Mucosa of stomach (tissue), 1 donor: ENCODE data around the gene GJB6.

Source experiments
- H3K27me3 ChIP-seq: one replicate; pipeline ENCODE4 v1.7.0; 2013; ENCODE audit warnings: mild to moderate bottlenecking, low read length; ENCODE audit not compliant: control insufficient read depth, insufficient read depth
- H3K36me3 ChIP-seq: one replicate; pipeline ENCODE4 v1.7.0; 2013; ENCODE audit warnings: low read length; ENCODE audit not compliant: control insufficient read depth, insufficient read depth
- H3K4me1 ChIP-seq: one replicate; pipeline ENCODE4 v1.7.0; 2013; ENCODE audit warnings: mild to moderate bottlenecking, low read length; ENCODE audit not compliant: control insufficient read depth, insufficient read depth
- H3K4me3 ChIP-seq: one replicate; pipeline ENCODE4 v1.7.0; 2013; ENCODE audit warnings: low read length
- H3K9ac ChIP-seq: one replicate; pipeline ENCODE4 v1.7.0; 2013; ENCODE audit warnings: mild to moderate bottlenecking, low read length, moderate library complexity
- H3K9me3 ChIP-seq: one replicate; pipeline ENCODE4 v1.7.0; 2013; ENCODE audit warnings: mild to moderate bottlenecking, low read length, moderate library complexity; ENCODE audit not compliant: control insufficient read depth
- donor health status: Pancreatic carcinoma.

The GJB6 gene

DNA sequence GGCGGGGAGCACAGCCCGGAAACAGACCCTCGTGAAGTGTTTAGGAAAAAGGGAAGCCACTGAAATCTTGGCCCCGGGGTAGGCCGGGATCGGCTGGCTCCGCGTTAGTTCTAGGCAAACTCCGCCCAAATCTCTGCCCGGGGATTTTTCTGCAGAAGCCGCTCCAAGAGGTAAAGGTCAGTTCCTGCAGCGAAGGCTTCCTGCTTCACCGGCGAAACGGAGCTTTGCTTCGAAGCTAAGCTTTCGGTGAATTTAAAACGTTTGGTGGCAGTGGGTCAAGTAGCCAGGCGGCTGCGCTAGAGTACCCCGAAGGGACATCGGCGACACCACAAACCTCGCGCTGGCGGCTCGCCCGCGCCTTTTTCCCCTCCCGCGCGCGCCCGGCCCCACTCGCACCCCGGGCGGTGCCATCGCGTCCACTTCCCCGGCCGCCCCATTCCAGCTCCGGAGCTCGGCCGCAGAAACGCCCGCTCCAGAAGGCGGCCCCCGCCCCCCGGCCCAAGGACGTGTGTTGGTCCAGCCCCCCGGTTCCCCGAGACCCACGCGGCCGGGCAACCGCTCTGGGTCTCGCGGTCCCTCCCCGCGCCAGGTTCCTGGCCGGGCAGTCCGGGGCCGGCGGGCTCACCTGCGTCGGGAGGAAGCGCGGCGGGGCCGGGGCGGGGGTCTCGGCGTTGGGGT lies 39.8 kb downstream of the GJB6 start:
- peak overlapping the region; percentile 40 for H3K9ac ChIP-seq
- H3K27me3 ChIP-seq = peaks cover 33% of the 10 kb centered on the region
- H3K4me1 ChIP-seq = peaks cover 20% of the 10 kb centered on the region
- H3K9me3 ChIP-seq = no peaks in the 10 kb centered on the region
- no peaks in the 10 kb centered on the region for H3K36me3 ChIP-seq
- H3K4me3 ChIP-seq = peak overlapping the region; percentile 23

GRCh38 chr13:20191311-20192157 lies 40.6 kb downstream of the GJB6 start:
- Histone ChIP-seq H3K9me3 (no peaks in the 10 kb centered on the region), H3K36me3 (no peaks in the 10 kb centered on the region), H3K27me3 (peaks cover 33% of the 10 kb centered on the region), H3K4me3 (peak overlapping the region; percentile 23), H3K9ac (peak overlapping the region; percentile 40), H3K4me1 (peaks cover 20% of the 10 kb centered on the region)

DNA sequence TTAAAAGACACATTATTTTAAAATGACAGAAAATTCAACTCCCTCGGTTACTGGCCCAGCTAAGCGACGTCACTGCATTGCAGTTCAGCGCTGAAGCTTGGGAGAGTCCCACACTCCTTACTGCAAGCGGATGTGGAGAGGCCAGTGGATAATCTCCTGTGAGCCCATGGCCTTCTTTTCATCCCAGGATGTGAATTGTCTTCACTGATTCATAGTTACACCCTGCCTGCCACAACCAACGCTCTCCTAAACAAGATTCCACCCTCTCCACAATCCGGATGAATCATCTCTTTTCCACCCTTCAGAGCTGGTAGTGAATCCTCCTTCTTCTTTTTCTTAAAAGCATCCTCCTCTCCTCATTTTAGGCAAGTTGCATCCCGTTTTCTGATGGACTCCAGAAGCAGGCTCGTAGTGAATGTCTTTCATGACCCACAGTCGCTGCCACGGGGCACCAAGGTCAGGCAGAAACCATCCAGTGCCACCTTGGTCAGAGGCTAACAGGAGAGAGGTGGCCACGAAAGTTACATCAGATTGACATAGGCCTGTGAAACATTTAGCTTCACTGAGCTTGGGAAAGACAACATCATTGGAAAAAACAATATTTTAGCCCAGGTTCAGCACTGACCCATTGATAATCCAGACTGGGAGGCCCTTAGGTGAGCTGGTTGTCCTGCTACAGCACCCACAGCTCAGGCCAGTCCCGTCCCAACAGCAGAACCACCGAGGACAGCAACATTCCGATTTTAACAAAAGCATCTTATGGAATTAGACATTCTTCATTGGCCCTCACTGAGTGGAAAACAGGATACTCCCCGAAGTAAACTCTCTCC lies 41.4 kb downstream of the GJB6 start:
- peaks cover 30% of the 10 kb centered on the region for H3K27me3 ChIP-seq
- no peak overlapping the region for H3K9ac ChIP-seq
- no peak overlapping the region for H3K4me3 ChIP-seq
- H3K36me3 ChIP-seq = no peaks in the 10 kb centered on the region
- H3K4me1 ChIP-seq = peaks cover 20% of the 10 kb centered on the region
- H3K9me3 ChIP-seq = no peaks in the 10 kb centered on the region

GRCh38 chr13:20190076-20190475 lies 42.0 kb downstream of the GJB6 start:
- Histone ChIP-seq H3K9me3 (no peaks in the 10 kb centered on the region), H3K4me1 (peaks cover 20% of the 10 kb centered on the region), H3K9ac (no peak overlapping the region), H3K4me3 (no peak overlapping the region), H3K36me3 (no peaks in the 10 kb centered on the region), H3K27me3 (peaks cover 23% of the 10 kb centered on the region)

DNA sequence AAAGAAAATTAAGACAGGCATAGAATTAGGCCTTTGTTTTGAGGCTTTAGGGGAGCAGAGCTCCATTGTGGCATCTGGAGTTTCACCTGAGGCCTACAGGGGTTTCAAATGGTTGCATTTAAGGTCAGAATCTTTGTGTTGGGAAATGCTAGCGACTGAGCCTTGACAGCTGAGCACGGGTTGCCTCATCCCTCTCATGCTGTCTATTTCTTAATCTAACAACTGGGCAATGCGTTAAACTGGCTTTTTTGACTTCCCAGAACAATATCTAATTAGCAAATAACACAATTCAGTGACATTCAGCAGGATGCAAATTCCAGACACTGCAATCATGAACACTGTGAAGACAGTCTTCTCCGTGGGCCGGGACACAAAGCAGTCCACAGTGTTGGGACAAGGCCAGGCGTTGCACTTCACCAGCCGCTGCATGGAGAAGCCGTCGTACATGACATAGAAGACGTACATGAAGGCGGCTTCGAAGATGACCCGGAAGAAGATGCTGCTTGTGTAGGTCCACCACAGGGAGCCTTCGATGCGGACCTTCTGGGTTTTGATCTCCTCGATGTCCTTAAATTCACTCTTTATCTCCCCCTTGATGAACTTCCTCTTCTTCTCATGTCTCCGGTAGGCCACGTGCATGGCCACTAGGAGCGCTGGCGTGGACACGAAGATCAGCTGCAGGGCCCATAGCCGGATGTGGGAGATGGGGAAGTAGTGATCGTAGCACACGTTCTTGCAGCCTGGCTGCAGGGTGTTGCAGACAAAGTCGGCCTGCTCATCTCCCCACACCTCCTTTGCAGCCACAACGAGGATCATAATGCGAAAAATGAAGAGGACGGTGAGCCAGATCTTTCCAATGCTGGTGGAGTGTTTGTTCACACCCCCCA lies 43.2 kb downstream of the GJB6 start:
- Histone ChIP-seq H3K36me3 (no peaks in the 10 kb centered on the region), H3K9me3 (no peaks in the 10 kb centered on the region), H3K27me3 (peaks cover 12% of the 10 kb centered on the region), H3K4me1 (peaks cover 18% of the 10 kb centered on the region), H3K4me3 (no peak overlapping the region), H3K9ac (no peak overlapping the region)

DNA sequence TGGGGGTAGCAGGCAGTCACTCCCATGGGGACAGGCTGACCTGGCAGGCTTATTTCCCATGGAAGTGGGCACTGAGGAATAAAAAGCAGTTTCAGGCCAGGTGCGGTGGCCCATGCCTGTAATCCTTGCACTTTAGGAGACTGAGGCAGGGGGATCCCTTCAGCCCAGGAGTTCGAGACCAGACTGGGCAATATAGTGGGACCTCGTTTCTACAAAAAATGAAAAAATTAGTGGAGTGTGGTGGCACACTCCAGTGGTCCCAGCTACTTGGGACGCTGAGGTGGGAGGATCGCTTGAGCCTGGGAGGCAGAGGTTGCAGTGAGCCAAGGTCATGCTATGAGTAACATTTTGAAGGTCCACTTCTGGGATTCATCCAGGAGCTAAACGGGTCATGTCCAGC lies 45.3 kb downstream of the GJB6 start:
- H3K9me3 ChIP-seq = no peaks in the 10 kb centered on the region
- H3K4me3 ChIP-seq = no peak overlapping the region
- H3K27me3 ChIP-seq = no peaks in the 10 kb centered on the region
- no peak overlapping the region for H3K9ac ChIP-seq
- H3K4me1 ChIP-seq = peaks cover 4% of the 10 kb centered on the region
- H3K36me3 ChIP-seq = no peaks in the 10 kb centered on the region

DNA sequence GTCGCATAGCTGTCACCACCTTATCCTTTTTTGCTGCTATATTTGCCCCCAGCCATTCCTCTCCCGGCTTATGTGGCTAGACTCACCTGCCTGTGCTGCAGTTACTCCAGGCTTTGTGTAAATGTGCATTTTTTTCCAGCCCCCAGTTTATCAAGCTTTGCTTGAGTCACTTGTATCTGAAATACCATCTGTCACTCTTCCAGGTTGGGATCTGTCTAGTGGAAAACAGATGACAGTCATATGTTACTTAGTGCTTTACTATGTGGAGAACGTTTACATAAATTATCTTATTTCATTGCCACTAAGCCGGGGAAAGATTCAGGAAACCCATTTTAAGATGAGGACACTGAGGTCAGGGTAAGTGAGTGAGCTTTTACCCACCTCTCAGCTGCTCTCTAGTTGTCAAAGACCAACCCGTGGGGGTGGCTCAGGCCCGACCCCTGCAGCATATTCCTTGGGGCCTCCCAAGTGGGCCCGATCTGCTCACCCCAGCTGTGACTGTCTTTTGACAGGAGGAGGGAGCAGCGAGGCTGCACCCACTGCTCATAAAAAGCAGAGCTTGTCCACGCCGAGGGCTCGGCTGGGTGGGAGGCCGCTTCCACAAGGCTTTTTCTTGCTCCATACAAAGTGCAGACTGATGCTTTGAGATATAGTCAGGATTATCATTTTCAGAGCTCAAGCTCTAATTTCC lies 46.6 kb downstream of the GJB6 start:
- Histone ChIP-seq H3K9me3 (no peaks in the 10 kb centered on the region), H3K4me1 (no peaks in the 10 kb centered on the region), H3K36me3 (no peaks in the 10 kb centered on the region), H3K27me3 (no peaks in the 10 kb centered on the region), H3K4me3 (no peak overlapping the region), H3K9ac (no peak overlapping the region)

DNA sequence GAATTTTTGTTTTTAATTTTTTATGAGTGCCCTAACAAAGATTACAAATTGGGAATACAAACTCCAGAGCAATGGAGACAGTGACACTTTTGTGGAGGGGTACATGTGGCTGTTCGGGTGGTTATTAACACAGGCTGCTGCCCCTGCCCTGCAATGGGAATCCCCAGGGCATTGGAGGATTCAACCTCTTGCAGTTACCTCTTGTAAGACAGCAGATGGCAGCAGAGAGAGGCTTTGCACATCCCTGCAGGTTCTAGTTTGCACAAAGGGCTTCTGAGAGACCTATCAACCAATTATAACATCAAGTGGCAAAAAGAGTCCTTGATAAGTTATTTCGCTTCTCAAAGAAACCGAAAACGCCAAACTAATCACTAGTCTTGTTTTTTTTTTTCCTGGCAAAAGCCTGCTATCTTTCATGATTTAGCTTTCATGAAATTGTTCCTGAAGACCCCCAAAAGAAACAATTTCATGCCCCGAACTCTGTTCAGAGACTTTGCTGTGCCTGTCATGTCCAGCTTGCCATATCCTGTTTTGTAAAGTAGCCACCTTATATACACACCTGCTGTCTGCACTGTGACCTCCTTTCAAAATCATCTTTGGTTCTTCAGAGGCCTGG lies 49.8 kb downstream of the GJB6 start:
- Histone ChIP-seq H3K36me3 (no peaks in the 10 kb centered on the region), H3K4me1 (no peaks in the 10 kb centered on the region)

GRCh38 chr13:20181188-20181587 lies 50.9 kb downstream of the GJB6 start:
- no peaks in the 10 kb centered on the region for H3K4me1 ChIP-seq
- H3K27me3 ChIP-seq = peaks cover 20% of the 10 kb centered on the region
- no peaks in the 10 kb centered on the region for H3K9me3 ChIP-seq

More for the DNA sequence above, 49.8 kb downstream of the GJB6 start:
- peaks cover 13% of the 10 kb centered on the region for H3K27me3 ChIP-seq
- no peak overlapping the region for H3K4me3 ChIP-seq
- no peak overlapping the region for H3K9ac ChIP-seq
- H3K9me3 ChIP-seq = no peaks in the 10 kb centered on the region

GRCh38 chr13:20178156-20178555 lies 54.0 kb downstream of the GJB6 start:
- H3K9me3 ChIP-seq = no peaks in the 10 kb centered on the region
- no peak overlapping the region for H3K4me3 ChIP-seq
- H3K36me3 ChIP-seq = no peaks in the 10 kb centered on the region
- peaks cover 21% of the 10 kb centered on the region for H3K4me1 ChIP-seq
- H3K9ac ChIP-seq = no peak overlapping the region
- H3K27me3 ChIP-seq = peaks cover 20% of the 10 kb centered on the region

More at GRCh38 chr13:20181188-20181587, 50.9 kb downstream of the GJB6 start:
- Histone ChIP-seq H3K9ac (no peak overlapping the region), H3K4me3 (no peak overlapping the region), H3K36me3 (no peaks in the 10 kb centered on the region)
